ENCODE measurements around the gene PTPRA. TPM values are rescaled to one million over a fixed set of nuclear protein-coding genes. Genes with fewer than 3 reads are reported as not detected.

PTPRA gene
- total and polyA plus RNA-seq, 2 of the 4 experiments (the other 2 are of a cell fraction), result 35.0 to 50.0 TPM

DNA sequence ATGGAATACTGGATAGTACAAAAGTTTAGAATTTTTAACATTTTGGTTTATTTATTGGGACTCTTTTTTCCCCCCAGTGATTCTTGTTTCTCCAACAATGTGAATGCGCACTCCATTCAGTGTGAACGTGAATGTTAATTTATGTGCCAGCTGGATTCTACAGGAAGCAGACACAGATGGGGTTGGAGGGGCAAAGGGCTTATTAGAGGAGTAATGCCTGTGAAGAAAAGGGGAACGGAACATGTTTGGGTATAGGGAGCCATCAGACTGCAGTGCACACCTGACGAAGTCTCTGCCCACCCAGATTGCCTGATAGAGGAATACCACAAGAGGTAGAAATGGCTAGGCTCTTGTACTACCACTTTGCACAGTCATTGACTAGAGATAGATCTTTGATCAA, 48.2 kb downstream of the PTPRA start:
- no TSS peak for BruUV-seq (replicated peaks)
- H3K56ac ChIP-seq (ENCODE audit: extremely low read depth, insufficient read depth, low read length), result no peak overlapping the region
- H3K9ac ChIP-seq (ENCODE audit: low read depth, low read length), result no peak overlapping the region
- in situ Hi-C loops (cut with MboI; ENCODE audit: low sequenced_read_pairs), result no loop called here
- no peaks in the 10 kb centered on the region for H3K9me3 ChIP-seq (ENCODE audit: control insufficient read depth, insufficient read depth, low read length)
- WGBS, 2 experiments (ENCODE audit: extremely low coverage in 2 of 2, insufficient read length in 1 of 2), result no CpG with 5 or more reads among the region's 4 CpGs
- TF ChIP-seq ELK1 (IDR thresholded peaks at IDR 0.05; ENCODE audit: borderline replicate concordance, low read depth, low read length), result no peak
- no peak for TF ChIP-seq RFX5 (IDR thresholded peaks at IDR 0.05; ENCODE audit: low read depth, low read length)
- TF ChIP-seq BHLHE40 (IDR thresholded peaks at IDR 0.05; ENCODE audit: low read depth, low read length), result no peak
- no peak overlapping the region for H3K18ac ChIP-seq (ENCODE audit: low read depth, low read length)
- no peak overlapping the region for H2AK5ac ChIP-seq (ENCODE audit: low read depth, low read length)
- peaks cover 5% of the 10 kb centered on the region for H3K36me3 ChIP-seq (ENCODE audit: control insufficient read depth, insufficient read depth, low read length)
- no peak overlapping the region for H3K27ac ChIP-seq (ENCODE audit: insufficient read depth, low read length)
- dilution Hi-C loops (cut with HindIII; ENCODE audit: low sequenced_read_pairs, unreplicated experiment), result no loop called here
- H3K27me3 ChIP-seq (ENCODE audit: control insufficient read depth, insufficient read depth, low read length), result no peaks in the 10 kb centered on the region
- H3K4ac ChIP-seq (ENCODE audit: low read depth, low read length), result no peak overlapping the region
- POLR2A ChIA-PET (ENCODE audit: unreplicated experiment), result no interaction called here
- intact Hi-C loops (cut with micrococcal nuclease), result no loop called here
- DNase-seq, result no peak
- H3K14ac ChIP-seq (replicated peaks; ENCODE audit: low read depth, low read length), result no peak overlapping the region
- no peak overlapping the region for H3K4me3 ChIP-seq (ENCODE audit: insufficient read depth, low read depth, low read length)
- ATAC-seq (ENCODE audit: low read depth), result no peak
- H2BK120ac ChIP-seq (ENCODE audit: low read depth, low read length), result no peak overlapping the region
- no peak overlapping the region for H4K91ac ChIP-seq (ENCODE audit: insufficient read depth, low read depth, low read length)
- H4K8ac ChIP-seq (ENCODE audit: low read depth in 2 of 2, low read length in 2 of 2), result no peak overlapping the region
- no peak overlapping the region for H3K23ac ChIP-seq (ENCODE audit: low read depth, low read length)
- CTCF ChIA-PET, result no interaction called here
- no peak overlapping the region for H2AFZ ChIP-seq (replicated peaks; ENCODE audit: low read length, poor library complexity)
- H3K4me1 ChIP-seq (ENCODE audit: control insufficient read depth, insufficient read depth, low read length), result peaks cover 2% of the 10 kb centered on the region; the same call in 1 of the 2 replicates
- no peak overlapping the region for H2BK20ac ChIP-seq (ENCODE audit: low read depth, low read length)
- H2AK9ac ChIP-seq (replicated peaks; ENCODE audit: low read depth, low read length, poor library complexity), result no peak overlapping the region
- H3K79me1 ChIP-seq (ENCODE audit: low read depth in 1 of 2, low read length in 2 of 2), result peaks cover 21 to 43% of the 10 kb centered on the region in 2 experiments; a peak in 3 of 4 replicates
- no peak overlapping the region for H4K5ac ChIP-seq (ENCODE audit: low read depth, low read length)
- peaks cover 5% of the 10 kb centered on the region; the same call in 1 of the 2 replicates for H3K9me1 ChIP-seq (ENCODE audit: insufficient read depth, low read length)
- H2BK5ac ChIP-seq (ENCODE audit: low read depth, low read length, poor library complexity, severe bottlenecking), result no peak overlapping the region
- no peak overlapping the region for H3K4me2 ChIP-seq (ENCODE audit: low read depth, low read length)
- H4K20me1 ChIP-seq (ENCODE audit: insufficient read depth, low read length), result peaks cover 9% of the 10 kb centered on the region; the same call in 1 of the 2 replicates
- H2BK15ac ChIP-seq (ENCODE audit: low read depth, low read length), result no peak overlapping the region

Measured in IMR-90 (cell line).